Subcutaneous abdominal adipose tissue (tissue), 5 donors: ENCODE measurements around the gene PSEN2.
A peak's percentile ranks its signal among the peaks of the same experiment; 100 is the strongest.

Experiments
- H3K27ac ChIP-seq: one replicate; pipeline ENCODE4 v1.7.0; 2013; ENCODE audit warnings: low read depth, mild to moderate bottlenecking, inconsistent platforms, low read length, moderate library complexity
- H3K27me3 ChIP-seq, 5 donors: one replicate each; pipeline ENCODE4 v1.7.0; 2013; ENCODE audit warnings: low read length in 5 of 5, inconsistent platforms in 1 of 5; ENCODE audit not compliant: control insufficient read depth in 5 of 5, insufficient read depth in 4 of 5
- H3K36me3 ChIP-seq, 5 donors: one replicate each; pipeline ENCODE4 v1.7.0; 2013; ENCODE audit warnings: low read length in 5 of 5; ENCODE audit not compliant: control insufficient read depth in 5 of 5, insufficient read depth in 5 of 5
- H3K4me1 ChIP-seq, 5 donors: one replicate each; pipeline ENCODE4 v1.7.0; 2013; ENCODE audit warnings: low read length in 5 of 5, mild to moderate bottlenecking in 3 of 5, moderate library complexity in 1 of 5; ENCODE audit not compliant: control insufficient read depth in 5 of 5, insufficient read depth in 5 of 5
- H3K4me3 ChIP-seq, 5 donors: one replicate each; pipeline ENCODE4 v1.7.0; 2013; ENCODE audit warnings: low read length in 5 of 5, low read depth in 1 of 5
- H3K9ac ChIP-seq, 5 donors: one replicate each; pipeline ENCODE4 v1.7.0; 2013; ENCODE audit warnings: low read length in 5 of 5, mild to moderate bottlenecking in 4 of 5, moderate library complexity in 3 of 5
- H3K9me3 ChIP-seq, 5 donors: one replicate each; pipeline ENCODE4 v1.7.0; 2013; ENCODE audit warnings: low read length in 5 of 5; ENCODE audit not compliant: control insufficient read depth in 5 of 5
- donor health status: healthy.
- donor health status: healthy.
- donor health status: healthy.
- donor health status: healthy.
- donor health status: healthy.

The PSEN2 gene

GRCh38 chr1:226891846-226892523, 21.6 kb downstream of the PSEN2 start:
- peaks cover 0 to 87% (median 81%) of the 10 kb centered on the region in 5 donors for H3K36me3 ChIP-seq
- H3K4me1 ChIP-seq = peaks cover 0 to 13% (median 12%) of the 10 kb centered on the region in 5 donors
- no peak overlapping the region for H3K27ac ChIP-seq
- no peak overlapping the region for H3K4me3 ChIP-seq
- H3K9me3 ChIP-seq = no peaks in the 10 kb centered on the region
- H3K9ac ChIP-seq = peak overlapping the region in 1 of 5 donors; percentile 7
- no peaks in the 10 kb centered on the region for H3K27me3 ChIP-seq

GRCh38 chr1:226892524-226892875, 22.1 kb downstream of the PSEN2 start:
- Histone ChIP-seq H3K27ac (no peak overlapping the region), H3K36me3 (peaks cover 0 to 90% (median 81%) of the 10 kb centered on the region in 5 donors), H3K9ac (peak overlapping the region in 1 of 5 donors; percentile 7), H3K27me3 (no peaks in the 10 kb centered on the region), H3K4me3 (no peak overlapping the region), H3K4me1 (peaks cover 0 to 13% (median 11%) of the 10 kb centered on the region in 5 donors), H3K9me3 (no peaks in the 10 kb centered on the region)

DNA sequence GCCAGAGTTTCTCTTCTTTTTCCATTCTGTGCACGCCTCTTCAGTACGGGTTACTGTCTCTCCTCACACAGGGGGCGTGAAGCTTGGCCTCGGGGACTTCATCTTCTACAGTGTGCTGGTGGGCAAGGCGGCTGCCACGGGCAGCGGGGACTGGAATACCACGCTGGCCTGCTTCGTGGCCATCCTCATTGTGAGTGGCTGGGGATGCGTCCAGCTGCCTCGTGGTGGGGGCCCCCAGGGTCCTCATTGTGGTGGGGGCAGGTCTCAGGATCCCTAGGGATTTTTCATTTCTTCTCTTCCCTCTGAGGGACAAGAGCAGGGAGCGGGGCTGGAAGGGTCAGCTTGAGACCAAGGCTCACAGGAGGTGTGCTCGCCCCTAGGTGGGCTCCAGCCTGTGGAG, 23.5 kb downstream of the PSEN2 start:
- Histone ChIP-seq H3K27ac (no peak overlapping the region), H3K4me3 (no peak overlapping the region), H3K9me3 (no peaks in the 10 kb centered on the region), H3K4me1 (peaks cover 0 to 13% (median 11%) of the 10 kb centered on the region in 5 donors), H3K27me3 (no peaks in the 10 kb centered on the region), H3K36me3 (peaks cover 0 to 81% (median 68%) of the 10 kb centered on the region in 5 donors), H3K9ac (no peak overlapping the region)

- no peaks in the 10 kb centered on the region for H3K27me3 ChIP-seq
- no peak overlapping the region for H3K9ac ChIP-seq
- no peak overlapping the region for H3K4me3 ChIP-seq
- H3K4me1 ChIP-seq = peaks cover 0 to 13% (median 11%) of the 10 kb centered on the region in 5 donors
- H3K36me3 ChIP-seq = peaks cover 0 to 80% (median 70%) of the 10 kb centered on the region in 5 donors
- H3K9me3 ChIP-seq = no peaks in the 10 kb centered on the region
- no peak overlapping the region for H3K27ac ChIP-seq
These were observed 24.4 kb downstream of the PSEN2 start for GRCh38 chr1:226894826-226895225.

GRCh38 chr1:226895644-226896043, 25.2 kb downstream of the PSEN2 start:
- Histone ChIP-seq H3K27me3 (no peaks in the 10 kb centered on the region), H3K4me3 (no peak overlapping the region), H3K9me3 (no peaks in the 10 kb centered on the region), H3K4me1 (peaks cover 0 to 13% (median 11%) of the 10 kb centered on the region in 5 donors), H3K9ac (no peak overlapping the region), H3K27ac (no peak overlapping the region), H3K36me3 (peaks cover 0 to 80% (median 69%) of the 10 kb centered on the region in 5 donors)

DNA sequence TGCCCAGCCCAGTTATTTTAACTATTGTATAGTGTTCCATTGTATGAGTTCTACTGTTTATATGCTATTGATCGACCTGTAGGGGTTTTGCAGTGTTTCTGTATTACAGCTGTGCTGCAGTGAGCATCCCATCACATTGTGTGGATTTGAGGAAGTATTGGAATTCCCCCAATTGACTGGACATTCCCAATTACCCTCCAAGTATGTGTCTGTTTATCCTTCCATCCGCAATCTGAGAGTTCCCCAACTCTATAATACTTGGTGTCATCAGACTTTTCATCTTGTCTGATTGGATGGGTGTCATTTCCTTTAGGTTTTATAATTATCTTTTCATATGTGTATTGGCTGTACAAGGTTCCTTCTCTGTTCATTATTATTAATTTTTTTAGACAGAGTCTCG, 27.8 kb downstream of the PSEN2 start:
- Histone ChIP-seq H3K27me3 (no peaks in the 10 kb centered on the region), H3K36me3 (peaks cover 0 to 61% (median 50%) of the 10 kb centered on the region in 5 donors)

GRCh38 chr1:226901421-226901820, 31.0 kb downstream of the PSEN2 start:
- Histone ChIP-seq H3K27me3 (no peaks in the 10 kb centered on the region), H3K36me3 (peaks cover 0 to 35% (median 24%) of the 10 kb centered on the region in 5 donors)

More for the DNA sequence above, 27.8 kb downstream of the PSEN2 start:
- Histone ChIP-seq H3K4me3 (no peak overlapping the region), H3K9ac (no peak overlapping the region), H3K27ac (no peak overlapping the region), H3K9me3 (no peaks in the 10 kb centered on the region), H3K4me1 (peaks cover 0 to 4% (median 0%) of the 10 kb centered on the region in 5 donors)

DNA sequence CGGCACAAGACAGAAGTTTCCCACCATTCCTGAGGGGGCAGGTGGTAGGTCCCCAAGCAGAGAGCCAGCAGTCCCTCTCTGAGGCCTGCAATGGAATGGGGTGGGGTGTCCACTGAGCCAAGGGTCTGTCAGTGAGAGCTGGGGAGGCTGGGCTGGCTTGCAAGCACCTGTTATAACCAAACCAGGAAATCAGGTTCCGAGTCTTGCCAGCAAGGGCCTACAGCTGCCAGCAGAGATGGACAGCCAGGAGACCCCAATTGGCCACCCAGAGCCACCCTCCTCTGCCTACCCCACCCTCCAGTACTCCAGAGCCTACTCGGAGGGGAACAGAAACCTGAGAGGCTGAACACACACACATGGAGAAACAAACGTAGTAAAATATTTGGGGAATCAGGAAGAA, 32.2 kb downstream of the PSEN2 start:
- Histone ChIP-seq H3K36me3 (peaks cover 0 to 32% (median 23%) of the 10 kb centered on the region in 5 donors), H3K4me1 (peaks cover 0 to 13% (median 11%) of the 10 kb centered on the region in 5 donors), H3K9ac (no peak overlapping the region), H3K27me3 (no peaks in the 10 kb centered on the region), H3K9me3 (no peaks in the 10 kb centered on the region), H3K27ac (no peak overlapping the region), H3K4me3 (no peak overlapping the region)

More at GRCh38 chr1:226901421-226901820, 31.0 kb downstream of the PSEN2 start:
- no peaks in the 10 kb centered on the region for H3K9me3 ChIP-seq
- H3K27ac ChIP-seq = no peak overlapping the region
- H3K9ac ChIP-seq = no peak overlapping the region
- H3K4me1 ChIP-seq = peaks cover 0 to 11% (median 10%) of the 10 kb centered on the region in 5 donors
- H3K4me3 ChIP-seq = no peak overlapping the region

DNA sequence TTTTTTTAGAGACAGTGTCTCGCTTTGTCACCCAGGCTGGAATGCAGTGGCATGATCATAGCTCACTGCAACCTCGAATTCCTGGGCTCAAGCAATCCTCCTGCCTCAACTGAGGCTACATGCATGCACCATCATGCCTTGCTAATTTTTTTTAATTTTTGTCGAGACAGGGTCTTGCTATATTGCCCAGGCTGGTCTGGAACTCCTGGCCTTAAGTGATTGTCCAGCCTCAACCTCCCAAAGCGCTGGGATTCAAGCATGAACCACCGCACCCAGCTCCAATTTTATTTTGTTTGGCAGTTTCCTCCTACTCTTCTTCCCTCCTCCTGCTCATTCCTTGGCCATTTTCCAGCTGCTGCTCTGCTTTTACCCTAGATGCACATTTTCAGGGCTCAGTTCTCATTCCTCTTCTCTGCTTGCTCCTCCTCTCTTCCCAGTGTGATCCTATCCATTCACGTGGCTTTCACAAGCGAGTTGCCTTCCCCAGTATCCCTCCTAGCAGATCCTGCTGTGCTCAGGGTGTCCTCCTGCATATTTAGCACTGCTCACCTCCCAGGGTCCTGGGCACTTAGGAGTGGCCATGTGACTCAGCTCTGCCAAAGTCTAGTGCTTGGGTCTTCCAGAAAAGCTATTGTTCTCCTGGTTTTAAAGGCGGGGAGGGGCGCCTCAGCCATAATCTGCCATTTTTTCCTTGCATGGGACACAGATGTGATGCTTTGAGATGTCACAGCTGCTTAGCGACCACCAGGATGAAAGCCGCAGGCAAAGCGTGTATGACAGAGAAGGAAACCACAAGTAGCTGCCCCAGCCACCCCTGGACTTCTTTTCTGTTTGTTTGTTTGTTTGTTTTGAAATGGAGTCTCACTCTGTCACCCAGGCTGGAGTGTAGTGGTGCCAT, 33.7 kb downstream of the PSEN2 start:
- Histone ChIP-seq H3K36me3 (peaks cover 0 to 28% (median 18%) of the 10 kb centered on the region in 5 donors), H3K27me3 (no peaks in the 10 kb centered on the region), H3K4me1 (peaks cover 0 to 23% (median 15%) of the 10 kb centered on the region in 5 donors), H3K27ac (no peak overlapping the region), H3K9ac (no peak overlapping the region), H3K4me3 (no peak overlapping the region), H3K9me3 (no peaks in the 10 kb centered on the region)

DNA sequence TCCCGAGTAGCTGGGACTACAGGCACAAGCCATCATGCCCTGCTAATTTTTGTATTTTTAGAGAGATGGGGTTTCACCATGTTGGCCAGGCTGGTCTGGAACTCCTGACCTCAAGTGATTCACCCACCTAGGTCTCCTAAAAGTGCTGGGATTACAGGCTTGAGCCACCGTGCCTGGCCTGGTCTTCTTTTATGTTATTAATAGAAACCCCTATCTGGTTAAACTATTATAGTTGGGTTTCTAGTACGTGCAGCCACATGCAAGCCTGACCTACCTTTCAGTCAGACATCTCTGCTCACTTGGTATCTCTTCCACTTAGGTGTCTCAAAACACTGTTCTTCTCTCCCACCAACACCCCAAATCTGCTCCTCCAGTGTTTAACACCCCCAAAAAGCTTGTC, 34.4 kb downstream of the PSEN2 start:
- no peak overlapping the region for H3K27ac ChIP-seq
- peaks cover 0 to 28% (median 19%) of the 10 kb centered on the region in 5 donors for H3K4me1 ChIP-seq
- no peak overlapping the region for H3K4me3 ChIP-seq
- H3K27me3 ChIP-seq = no peaks in the 10 kb centered on the region
- H3K9me3 ChIP-seq = no peaks in the 10 kb centered on the region
- H3K9ac ChIP-seq = no peak overlapping the region
- peaks cover 0 to 22% (median 12%) of the 10 kb centered on the region in 5 donors for H3K36me3 ChIP-seq
